NCI-H2171 treated with DMSO at 0.1 percent for 48 hours (cell line): ENCODE data around the gene C3orf49.

Experiments
- DNase-seq: peaks from one replicate; lab custom pipeline; 2025; lab: John Stamatoyannopoulos, UW

C3orf49 gene

DNA sequence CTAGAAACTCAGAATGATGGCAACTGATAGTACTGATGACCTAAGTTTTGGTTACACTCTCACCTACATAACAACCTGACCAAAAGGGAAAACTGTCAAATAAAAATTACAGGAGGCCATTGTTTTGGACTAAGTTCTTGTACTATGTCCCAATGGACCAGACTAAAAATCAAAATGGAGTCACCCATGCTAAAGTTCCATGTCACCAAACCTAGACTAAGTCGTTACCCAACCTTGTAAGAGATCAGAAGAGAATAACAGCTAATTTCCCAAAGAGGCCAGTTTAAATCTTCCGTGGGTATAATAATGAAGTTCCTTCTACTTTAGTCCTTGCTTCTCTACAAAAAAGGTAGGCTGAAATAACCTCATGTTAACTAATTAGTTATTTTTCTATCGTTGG, 32.2 kb downstream of the C3orf49 start:
- DNase-seq, result no peak

DNA sequence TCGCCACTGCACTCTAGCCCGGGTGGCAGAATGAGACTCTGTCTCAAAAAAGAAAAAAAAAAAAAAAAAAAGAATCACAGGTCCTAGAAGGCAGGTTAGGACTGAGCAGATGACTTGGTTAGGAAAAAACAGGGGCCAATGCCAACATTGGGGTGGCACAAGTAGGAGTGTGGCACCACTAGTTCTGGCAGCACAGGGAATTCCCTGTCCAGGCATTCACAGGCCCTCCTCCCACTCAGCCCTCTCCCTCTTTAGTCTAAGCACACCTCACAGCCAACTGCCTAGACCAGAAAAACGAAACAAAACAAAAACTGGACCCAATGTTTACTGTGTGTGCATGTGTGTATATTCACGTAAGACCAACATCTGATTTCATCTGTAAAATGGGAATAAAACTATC, 34.0 kb downstream of the C3orf49 start:
- DNase-seq, result no peak

DNA sequence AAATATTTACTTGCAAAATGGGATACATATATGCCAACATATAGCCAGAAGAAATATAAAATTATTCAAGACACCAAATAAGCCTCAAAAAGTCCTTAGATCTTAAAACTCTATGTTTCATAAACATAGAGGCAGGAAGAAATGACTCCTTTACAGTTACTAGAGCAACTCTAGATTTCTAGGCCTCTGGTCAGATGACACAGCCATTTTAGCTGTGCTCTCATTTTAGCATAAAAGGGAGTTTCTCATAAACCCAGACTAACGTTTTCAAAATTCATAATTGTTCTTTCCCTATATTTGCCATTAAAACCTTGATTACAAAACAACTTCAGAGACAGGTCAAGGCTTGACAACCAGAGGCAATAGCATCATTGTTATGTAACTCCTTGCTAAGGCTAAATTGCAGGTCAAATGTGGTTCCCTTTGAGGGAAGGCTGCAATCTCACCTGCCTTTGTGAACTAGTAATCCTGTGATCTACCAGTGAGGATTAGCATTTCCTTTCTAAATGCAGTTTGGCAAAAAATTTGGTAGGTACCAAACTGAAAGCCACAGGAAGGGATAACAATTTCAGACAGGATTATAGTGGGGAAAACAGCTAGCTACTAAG, 36.3 kb downstream of the C3orf49 start:
- no peak for DNase-seq

DNA sequence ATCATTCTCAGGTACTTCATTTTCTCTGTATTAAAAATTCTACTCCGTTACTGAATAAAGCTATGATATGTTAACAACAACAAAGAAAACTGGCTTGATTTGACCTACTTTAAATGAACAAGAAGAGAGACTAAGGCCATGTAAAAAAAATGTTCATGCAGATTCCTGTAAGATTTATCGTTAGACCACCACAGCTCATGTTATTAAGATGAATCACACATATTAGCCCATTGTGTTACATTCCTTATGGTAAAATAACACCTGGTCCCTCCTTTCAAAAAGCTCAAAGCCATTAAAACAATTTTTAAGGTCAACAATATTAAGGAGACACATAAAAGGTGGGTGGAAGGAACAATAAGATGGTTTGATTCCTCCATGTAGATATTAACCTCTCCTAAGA, 38.2 kb downstream of the C3orf49 start:
- no peak for DNase-seq

DNA sequence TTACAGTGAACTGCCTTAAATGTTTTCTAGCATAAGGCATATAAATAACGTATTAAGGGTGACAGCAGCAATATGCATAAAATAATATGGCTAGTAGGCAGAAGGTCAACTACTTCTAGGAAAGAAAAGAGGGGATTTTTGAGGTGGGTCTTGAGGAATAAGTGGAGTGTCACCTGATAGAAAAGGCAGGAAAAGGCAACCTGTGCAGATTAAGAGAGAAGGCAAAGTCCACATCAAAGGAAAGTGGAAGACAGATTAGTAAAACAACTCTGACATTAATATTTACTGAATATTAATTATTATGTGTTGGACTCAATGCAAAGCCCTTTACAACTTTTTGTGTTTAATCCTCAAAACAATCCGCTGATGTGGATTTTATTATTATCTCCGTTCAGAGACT, 41.7 kb downstream of the C3orf49 start:
- DNase-seq, result no peak

DNA sequence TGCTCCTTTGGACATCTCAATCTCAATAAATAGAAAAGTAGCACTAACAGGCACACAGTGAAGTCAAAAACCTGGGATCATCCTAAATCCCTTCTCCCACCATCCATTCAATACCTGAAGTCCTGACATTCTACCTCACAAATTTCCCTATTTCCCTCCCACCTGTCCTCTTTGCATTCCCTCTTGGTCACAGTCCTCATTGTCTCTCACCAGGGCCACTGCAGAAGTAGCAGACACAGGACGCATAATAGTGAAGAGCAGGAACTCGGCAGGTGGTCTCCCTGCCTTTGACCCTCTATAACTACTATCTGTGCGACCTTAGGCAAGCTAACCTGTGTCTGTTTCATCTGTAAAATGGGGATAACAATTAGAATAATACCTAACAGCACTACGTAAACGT, 42.2 kb downstream of the C3orf49 start:
- no peak for DNase-seq

DNA sequence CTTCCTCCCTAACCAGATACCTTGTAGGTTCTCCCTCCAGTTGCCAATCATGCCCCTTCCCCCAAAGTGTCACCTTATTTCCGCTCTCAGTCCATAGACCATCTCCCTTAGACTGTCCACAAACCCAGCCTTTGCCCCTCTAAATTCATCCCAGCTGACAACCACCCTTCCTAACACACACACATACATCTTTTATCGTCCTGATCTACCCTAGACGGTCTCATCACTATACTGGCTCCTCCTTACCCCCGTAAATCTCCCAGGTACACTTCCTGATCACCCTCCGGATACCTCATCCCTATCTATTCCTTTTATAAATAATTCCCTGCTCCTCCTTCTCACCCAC, 43.7 kb downstream of the C3orf49 start:
- DNase-seq, result no peak

DNA sequence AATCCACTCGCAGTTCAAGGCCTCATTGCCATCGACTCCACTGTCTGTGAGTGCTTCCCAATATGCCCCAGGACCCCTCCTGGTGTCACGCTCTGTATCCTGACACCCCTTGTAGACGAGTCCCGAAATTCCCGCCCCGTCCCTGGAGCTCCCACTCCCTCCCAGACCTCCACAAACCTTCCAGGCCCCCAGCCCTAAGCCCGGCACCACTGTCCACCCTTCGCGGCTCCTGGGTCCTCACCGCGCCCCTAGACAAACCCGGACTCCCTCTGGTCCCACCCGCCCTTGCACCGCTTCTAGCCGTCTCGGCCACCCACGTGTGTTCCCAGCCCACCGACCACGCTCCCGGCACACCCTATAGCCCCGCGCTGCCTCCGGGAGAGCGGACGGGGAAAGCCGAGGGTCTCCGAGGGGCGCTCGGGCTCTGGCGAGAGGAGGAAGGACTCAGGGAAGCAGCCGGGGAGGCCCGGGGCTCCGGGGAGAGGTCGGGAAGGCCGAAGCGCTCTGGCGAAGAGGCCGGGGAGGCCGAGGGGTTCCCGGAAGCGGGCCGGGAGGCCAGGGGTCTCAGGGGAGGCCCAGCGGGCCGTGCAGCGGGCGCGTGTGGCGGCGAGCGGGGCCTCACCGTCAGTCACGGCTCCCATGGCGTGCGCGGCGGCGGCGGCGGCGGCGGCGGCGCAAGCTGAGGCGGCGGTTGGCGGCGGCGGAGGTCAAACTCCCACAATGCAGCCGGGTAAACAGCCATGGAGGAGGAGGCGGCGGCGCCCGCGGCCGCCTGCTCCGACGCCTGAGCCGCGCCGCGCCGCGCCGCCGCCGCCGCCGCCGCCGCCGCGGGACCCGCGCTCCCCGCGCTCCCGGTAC, 44.3 kb downstream of the C3orf49 start, which contains the start of the genes ATXN7 and THOC7:
TSS of gene ATXN7 (plus strand) at position 718 of the 858 bp plus-strand sequence. CDS start 48,732 bp downstream, outside the sequence.
TSS of gene THOC7 (minus strand) at position 656 of the 858 bp plus-strand sequence. CDS start at position 641, 15 bp downstream.
- DNase-seq, result peak; percentile 11

DNA sequence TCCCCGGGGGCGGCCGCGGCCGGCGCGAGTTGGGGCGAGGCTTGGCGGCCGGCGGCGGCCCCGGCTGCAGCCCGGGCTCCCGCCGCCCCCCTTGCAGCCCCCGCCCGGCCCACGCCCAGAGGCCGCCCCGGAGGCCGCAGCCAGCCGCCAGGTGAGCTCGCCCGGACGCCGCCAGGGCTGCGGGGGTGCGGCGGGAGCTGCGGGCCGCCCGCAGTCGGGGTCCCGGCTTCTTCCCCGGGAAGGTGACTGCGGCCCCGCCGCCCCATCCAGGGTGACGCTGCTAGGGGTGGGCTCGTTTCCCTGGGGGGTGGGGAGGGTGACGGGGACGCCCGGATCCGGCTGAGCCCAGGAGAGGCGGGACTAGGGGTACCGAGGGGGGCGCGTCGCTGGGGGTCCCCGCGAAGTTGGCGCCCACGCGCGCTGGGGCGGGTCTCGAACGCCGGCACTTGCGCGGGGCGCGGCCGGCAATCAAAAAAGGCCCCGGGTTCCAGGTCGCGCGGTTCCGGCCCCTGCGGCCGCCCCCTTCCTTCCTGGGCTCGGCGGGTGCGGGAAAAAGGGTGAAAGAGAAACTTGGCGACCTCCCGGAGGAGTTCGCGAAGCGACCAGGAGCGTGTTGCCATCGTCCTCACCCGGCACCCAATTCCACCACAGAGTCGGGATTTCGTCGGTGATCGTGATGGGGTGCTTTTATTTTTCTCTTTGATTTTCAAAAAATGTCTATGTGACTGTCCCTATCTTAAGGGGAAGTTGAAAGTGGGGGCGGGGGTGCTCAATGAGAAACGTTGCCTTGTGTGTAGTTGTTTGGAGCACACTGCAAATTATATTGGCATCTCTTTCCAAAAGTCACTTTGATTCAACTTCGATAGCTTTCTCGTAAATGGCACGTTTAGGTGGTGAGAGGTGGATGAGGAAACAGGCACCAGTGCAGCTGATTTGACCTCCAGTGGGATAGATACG, 45.2 kb downstream of the C3orf49 start:
- no peak for DNase-seq

DNA sequence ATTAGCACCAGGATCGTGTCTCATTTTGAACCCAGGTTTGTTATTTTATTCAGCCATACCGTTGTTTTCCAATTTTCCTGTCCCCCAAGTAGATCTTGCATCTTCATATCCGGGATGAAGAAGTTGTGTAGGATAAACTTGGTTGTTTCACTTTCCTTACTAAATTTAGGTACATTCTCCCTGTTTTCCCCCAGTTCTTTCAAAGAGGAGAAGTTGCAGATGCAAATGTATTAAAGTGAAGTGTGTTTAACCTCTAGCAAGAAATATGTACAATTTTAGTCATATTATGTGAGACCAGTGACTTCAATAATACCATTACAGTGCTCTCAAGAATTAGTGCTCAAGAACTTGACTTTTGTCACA, 45.8 kb downstream of the C3orf49 start:
- DNase-seq, result no peak

DNA sequence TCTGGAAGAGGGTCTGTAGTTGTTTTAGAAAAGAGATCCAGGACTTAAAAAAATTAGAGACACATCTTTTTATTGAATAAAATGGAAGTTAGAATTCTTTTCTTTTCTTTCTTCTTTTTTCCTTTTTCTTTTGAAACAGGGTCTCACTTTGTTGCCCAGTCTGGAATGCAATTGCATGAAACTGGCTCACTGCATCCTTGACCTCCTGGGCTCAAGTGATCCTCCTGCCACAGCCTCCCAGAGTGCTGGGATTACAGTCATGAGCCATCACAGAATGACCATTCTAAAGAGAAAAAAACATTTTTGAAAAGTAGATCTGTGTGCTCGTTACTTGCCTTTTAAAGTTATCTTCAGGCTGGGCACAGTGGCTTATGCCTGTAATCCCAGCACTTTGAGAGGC, 48.1 kb downstream of the C3orf49 start:
- no peak for DNase-seq

DNA sequence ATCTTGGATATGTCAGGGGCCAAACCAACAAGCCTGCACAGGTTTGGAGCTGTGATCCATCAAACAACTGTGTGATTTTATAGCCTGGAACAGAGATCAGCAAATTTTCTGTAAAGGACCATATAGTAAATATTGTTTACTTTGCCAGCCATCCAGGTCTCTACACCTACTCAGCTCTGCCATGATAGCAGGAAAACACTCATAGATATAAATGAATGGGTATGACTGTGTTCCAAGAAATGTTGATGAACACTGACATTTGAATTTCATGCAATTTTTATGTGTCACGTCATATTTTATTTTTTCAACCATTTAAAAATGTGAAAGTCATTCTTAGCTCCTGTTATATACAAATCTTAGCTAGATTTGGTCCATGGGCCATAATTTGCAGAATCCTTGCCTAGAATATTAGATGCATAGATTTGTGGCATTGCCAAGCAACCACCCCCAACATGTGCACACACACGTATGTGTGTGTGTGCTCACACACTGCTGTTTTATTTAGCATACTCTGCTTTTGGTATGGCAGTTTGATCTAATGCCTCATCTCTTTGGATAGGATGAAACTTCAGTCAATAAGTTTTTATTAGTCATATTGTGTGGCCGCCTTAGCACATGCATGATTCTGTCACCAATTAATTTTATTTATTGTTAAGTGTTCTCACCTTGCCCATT, 51.0 kb downstream of the C3orf49 start:
- no peak for DNase-seq

DNA sequence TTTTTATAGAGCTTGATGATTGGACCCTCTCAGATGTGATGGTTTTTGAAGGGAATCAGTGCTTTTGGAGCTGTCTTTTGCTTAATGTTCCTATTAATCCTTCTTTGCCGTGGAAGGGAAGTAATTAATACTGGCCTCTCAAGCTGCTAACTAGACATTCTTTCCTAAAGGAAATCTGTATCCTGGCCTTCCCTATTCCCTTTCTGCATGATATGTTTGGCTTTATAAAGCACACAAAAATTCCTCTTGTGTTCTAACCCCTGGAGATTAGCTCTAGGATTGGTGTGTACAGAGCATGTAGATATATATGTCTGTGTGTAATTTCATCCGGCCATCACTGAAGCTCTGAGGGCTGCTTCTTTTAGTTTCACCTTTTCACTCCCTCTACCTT, 51.5 kb downstream of the C3orf49 start:
- DNase-seq, result no peak

DNA sequence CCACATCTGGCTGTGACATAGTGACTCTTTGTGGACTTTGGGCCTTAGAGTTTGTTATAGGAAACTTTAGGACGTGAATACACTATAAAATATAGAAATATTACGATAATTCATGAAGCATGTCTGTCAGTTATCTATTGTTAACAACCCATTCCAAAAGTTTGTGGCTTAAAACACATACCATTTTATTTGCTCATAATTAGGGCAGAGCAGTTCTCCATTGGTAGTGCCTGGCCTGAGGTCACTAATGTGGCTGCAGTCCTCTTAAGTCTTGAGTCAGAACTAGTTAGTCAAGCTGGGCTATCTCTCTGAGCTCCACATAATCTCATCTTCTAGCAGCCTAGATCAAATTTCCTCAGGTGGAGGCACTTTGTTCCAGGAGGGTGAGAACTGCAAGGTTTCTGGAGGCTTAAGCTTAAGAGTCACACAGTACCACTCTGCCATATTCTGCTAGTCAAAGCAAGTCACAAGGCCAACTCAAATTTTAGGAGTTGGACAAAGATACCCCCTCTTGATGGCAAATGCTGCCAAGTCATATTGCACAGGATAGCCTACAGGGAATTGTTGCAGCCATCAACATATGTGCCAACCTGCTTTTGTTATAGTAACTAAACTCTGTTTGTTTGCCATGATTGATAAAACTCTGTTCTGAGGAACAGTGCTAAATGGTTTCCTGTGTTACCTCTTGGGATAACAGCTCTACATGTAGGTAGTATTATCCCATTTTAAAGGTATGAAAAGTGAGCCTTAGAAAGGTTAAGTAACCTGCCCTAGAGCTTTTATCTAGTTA, 53.2 kb downstream of the C3orf49 start:
- peak; percentile 15 for DNase-seq

DNA sequence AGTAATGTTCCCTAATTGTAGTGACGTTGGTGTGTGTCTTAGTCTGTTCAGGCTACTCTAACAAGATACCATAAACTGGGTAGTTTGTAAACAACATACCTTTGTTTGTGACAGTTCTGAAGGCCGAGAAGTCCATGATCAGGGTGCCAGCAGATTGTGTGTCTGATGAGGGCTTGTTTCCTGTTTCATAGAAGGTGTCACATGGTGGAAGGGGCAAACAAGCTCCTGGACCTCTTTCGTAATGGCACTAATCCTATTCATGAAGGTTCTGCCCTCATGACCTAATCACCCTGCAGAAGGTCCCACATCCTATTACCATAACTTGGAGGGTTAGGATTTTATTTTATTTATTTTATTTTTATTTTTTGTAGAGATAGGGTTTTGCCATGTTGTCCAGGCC, 55.7 kb downstream of the C3orf49 start:
- DNase-seq, result no peak

DNA sequence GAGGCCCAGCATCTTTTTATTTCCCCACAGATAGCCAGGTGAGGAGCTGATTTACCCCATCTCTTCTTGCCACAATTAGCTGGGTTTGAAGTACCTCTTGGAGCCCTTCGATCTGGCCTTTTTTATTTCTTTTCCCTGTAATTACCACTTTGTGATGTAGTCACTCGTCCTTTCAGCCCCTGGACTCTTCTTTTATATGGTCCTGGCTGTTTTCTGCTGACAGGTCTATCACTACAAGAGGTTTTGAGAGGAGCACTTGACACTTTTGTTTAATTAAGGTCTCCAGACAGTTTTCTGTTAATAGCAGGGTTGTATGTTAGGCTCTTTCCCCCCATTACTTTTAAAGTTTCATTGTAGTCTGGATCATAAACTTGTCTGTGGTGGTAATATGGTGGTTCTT, 56.4 kb downstream of the C3orf49 start:
- DNase-seq, result no peak

DNA sequence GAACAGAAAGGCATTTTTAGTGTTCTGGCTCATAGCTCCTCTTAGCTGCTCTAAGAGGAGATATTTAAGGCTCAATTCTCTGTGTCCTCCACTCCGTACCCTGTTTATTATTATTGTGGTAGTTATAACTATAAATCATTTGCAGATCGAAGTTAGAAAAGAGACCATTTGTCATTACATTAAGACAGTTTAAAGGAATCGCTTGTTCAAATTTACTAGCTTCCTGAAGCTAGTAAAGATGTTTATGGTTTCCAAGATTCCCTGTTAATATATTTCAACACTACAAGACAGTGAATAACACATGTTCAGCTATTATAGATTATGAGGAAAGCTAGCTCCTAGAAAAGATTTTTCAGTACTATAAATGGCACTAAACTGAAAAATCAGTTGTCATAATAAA, 57.2 kb downstream of the C3orf49 start:
- DNase-seq, result no peak

DNA sequence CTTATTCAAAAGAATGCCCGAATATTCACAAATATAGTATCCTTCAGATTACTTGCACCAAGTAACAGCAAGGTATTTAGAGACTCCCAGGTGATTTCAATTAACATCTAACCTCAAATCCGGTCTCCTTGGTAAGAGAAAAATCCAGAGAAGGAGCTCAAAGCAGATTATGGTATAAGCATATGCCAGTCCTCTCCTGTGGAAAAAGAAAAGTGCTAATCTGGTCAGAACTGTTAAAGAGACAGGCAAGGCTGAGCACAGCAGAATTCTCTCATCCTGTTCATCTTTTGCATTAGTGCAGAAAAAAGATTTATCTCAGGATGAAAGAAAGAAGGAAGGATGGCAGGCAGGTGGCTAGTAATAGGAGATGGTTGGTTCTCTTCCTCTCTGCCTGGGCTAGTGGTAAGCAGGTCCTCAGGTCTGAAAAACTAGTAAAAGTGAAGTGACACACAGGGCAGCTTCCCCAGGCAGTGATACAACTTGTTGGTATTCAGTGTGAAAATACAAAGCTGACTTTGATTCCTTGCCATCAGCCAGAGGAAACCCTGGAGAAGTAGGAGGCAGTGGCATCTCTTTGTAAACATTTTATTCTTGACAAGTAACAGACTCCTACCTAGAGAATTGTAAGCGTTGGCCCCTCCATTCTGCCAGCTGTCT, 58.8 kb downstream of the C3orf49 start:
- no peak for DNase-seq

DNA sequence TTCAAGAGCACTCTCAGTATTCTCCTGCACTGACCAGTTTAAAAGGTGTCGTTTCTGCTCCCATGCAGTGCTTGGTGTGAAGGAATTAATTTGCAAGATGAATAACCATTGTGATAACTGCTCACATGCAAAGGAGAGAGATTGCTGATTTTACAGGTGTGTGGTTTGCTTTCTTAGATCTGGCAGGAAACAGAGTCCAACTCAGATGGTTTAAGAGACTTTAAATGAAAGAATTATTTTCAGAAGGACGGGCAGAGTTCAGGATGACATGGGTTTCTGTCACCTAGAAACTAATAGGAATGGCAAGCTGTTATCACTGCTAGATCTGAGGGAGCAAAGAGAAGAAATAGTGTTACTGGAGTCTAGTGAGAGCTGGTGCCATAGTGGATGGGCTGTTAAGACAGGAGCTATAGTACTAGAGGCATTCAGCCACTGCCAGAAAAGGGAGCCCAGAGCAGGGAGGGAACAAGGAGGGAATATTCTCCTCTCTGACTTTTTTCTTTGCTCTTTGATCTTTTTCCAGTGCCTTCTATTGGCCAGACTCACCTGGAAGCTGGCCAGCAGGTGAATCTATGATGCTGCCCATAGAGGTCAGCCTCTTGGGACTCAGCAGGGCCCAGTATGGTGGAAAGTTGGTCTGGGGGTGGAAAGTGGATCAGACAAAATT, 59.4 kb downstream of the C3orf49 start:
- DNase-seq, result no peak

DNA sequence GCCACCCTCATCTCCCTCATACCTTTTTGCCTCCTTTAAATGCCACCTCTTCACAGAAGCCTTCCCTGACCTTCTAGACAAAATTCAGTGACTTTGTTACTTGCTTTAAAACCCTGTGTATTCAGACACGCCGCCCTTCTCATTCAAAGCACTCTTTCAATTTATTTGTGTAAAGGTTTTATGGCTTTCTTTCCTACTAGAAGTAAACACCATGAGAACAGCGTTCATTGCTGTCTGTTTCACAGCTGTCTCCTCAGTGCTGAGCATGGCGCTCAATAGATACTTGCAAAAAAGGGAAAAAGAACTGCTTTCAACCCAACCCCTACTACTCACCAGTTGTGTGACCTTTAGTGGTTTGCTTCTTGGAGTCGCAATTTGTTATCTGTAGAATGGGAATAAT, 61.6 kb downstream of the C3orf49 start:
- DNase-seq, result no peak
